NOMO-1 (cell line): ENCODE results near the gene TRPM4.
A peak's percentile ranks its signal among the peaks of the same experiment; 100 is the strongest.
"Not testable (repeated sequence)": the region's sequence is repeated elsewhere in the genome, so short reads cannot be mapped to it uniquely, and the experiment has no call there.

Experiments used
- DNase-seq, 2 experiments: peaks; one replicate each; lab custom pipeline; 2025; ENCODE audit not compliant: unreplicated experiment in 2 of 2; lab: John Stamatoyannopoulos, UW

TRPM4 gene

GRCh38 chr19:49182848-49183375 is 25.3 kb downstream of the TRPM4 start:
- DNase-seq = peak in 1 of 2 experiments; percentile 27

- peak in 1 of 2 experiments; percentile 33 for DNase-seq
Measured at GRCh38 chr19:49186108-49186507, 28.5 kb downstream of the TRPM4 start.

- no peak for DNase-seq
Measured at GRCh38 chr19:49188626-49189200, 31.1 kb downstream of the TRPM4 start.

GRCh38 chr19:49189259-49189658 is 31.7 kb downstream of the TRPM4 start:
- no peak for DNase-seq

- no peak for DNase-seq
Measured at GRCh38 chr19:49190781-49191180, 33.2 kb downstream of the TRPM4 start.

GRCh38 chr19:49193822-49194394 is 36.3 kb downstream of the TRPM4 start:
- no peak for DNase-seq

- DNase-seq = no peak
Measured at GRCh38 chr19:49194408-49194807, 36.8 kb downstream of the TRPM4 start.

GRCh38 chr19:49196527-49197240 is 39.1 kb downstream of the TRPM4 start:
- no peak for DNase-seq

- peak; percentile 69 for DNase-seq
Measured at GRCh38 chr19:49200238-49200862, 42.8 kb downstream of the TRPM4 start.

GRCh38 chr19:49201042-49201441 is 43.5 kb downstream of the TRPM4 start:
- peak; percentile 56 to 81 for DNase-seq

GRCh38 chr19:49205114-49205513 is 47.5 kb downstream of the TRPM4 start:
- peak; percentile 54 to 88 for DNase-seq

- not testable (repeated sequence) for DNase-seq
Measured at GRCh38 chr19:49209502-49209901, 51.9 kb downstream of the TRPM4 start.

GRCh38 chr19:49210108-49210900 is 52.7 kb downstream of the TRPM4 start:
- DNase-seq = no peak

GRCh38 chr19:49210901-49211451 is 53.4 kb downstream of the TRPM4 start:
- no peak for DNase-seq

GRCh38 chr19:49212016-49212701 is 54.6 kb downstream of the TRPM4 start:
- no peak for DNase-seq

- DNase-seq = no peak
Measured at GRCh38 chr19:49213791-49214190, 56.2 kb downstream of the TRPM4 start.

- DNase-seq = no peak
Measured at GRCh38 chr19:49214701-49215100, 57.1 kb downstream of the TRPM4 start.

- DNase-seq = no peak
Measured at GRCh38 chr19:49216071-49216470, 58.5 kb downstream of the TRPM4 start.

- DNase-seq = no peak
Measured at GRCh38 chr19:49217382-49217781, 59.8 kb downstream of the TRPM4 start.

GRCh38 chr19:49222011-49222410 is 64.4 kb downstream of the TRPM4 start:
- DNase-seq = no peak
